A549 treated with AZD9567 at 1 μM for 4 hours (cell line): ENCODE data around the gene OIT3. TPM values are rescaled to one million over a fixed set of nuclear protein-coding genes. Genes with fewer than 3 reads are reported as not detected.

Experiments used
- total RNA-seq: library from RNA; stranded (reverse); fragments of 200-300 nt; extraction: Qiagen RNA extraction; gene quantifications from 5 replicates; pipeline ENCODE4 v1.2.3, GENCODE V29; 2022; ENCODE audit not compliant: insufficient read depth

Gene OIT3
- total RNA-seq, result 0.06 to 0.09 TPM in 2 of 5 replicates, not detected in the others

DNA sequence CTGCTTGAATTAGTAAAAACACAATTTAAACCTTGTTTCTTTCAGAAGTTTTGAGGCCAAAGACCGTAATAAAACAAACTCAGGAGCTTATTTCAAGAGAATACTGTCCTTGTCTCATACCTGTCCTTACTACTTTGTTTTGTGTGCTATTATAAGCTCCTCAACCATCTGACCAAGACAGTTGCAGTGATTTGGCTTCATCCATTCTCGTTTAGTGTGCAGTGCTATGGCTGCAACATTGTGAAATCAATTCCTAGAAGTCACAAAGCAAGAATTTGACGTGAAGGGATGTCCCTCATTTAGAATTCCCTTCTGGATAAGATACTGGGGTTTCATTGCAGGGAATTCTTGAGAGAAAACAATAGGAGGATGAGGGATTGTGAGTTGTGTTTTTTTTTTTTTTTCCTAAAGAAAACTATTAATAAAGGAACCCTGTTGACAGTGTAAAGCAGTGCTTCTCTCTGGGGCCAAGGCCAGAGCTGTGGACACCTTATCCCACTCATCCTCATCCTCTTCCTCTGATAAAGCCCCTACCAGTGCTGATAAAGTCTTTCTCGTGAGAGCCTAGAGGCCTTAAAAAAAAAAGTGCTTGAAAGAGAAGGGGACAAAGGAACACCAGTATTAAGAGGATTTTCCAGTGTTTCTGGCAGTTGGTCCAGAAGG lies at the start of gene OIT3:
OIT3 (plus strand) TSS at position 604 of the 663 bp plus-strand sequence. CDS start 60 bp downstream, outside the sequence.

DNA sequence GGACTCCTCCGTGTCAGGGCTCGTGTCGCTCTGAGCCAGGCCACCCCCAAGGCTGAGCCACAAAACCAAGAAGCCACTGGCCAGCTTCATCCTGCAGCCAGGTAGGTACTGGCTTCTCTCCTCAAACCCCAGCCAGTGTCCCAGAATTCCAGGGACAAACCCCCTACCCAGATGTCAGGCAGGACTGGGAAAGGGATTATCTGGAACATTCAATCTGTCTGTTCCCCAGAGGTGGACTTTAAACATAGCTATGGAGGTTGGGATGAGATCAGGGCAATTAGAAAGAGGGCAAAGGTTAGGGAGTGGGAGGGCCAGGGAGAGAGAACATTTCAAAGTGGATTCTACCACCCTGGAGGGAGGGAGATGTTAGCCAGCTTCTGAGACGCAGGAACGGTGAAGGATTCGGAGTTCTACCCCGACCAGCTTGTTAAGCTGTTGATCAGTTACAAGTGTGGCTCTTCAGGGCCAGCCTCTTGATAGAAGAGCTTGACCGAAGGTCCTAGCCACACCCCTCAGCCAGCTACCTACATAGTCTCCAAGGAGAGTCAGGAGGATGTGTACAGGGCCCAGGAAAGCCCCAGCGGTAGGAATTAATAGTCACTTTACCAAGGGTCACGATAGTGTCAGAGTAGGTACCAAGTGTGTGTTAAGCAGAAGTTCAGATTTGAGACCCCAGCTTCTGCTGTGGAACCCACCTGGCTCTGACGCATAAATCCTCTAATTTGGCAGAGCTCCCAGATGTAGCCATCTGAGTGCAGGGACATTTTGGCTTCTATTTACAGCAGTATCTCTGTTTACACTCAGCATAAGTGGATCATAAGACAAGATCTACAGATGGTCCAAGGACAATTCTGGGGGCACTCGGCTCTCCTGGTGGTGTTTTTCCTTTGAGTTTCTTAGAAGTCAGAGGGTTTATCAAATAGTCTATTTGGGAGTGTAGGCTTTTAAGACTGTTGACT lies 61.3 kb downstream of the OIT3 start, which contains the start of gene PLA2G12B:
PLA2G12B (minus strand) TSS at position 211 of the 959 bp plus-strand sequence; CDS start at position 90, 121 bp downstream.

Other genes with a start within 250 kb of the OIT3 start
- gene MCU, start 201.6 kb upstream of the OIT3 start, total RNA-seq, result 24.2 to 48.7 TPM (median 28.9 TPM) in 5 replicates
- gene PLA2G12B, start 61.1 kb downstream of the OIT3 start, total RNA-seq, result not detected in 5 replicates
- 17.3 to 24.9 TPM (median 21.3 TPM) in 5 replicates for gene P4HA1, start 203.1 kb downstream of the OIT3 start, total RNA-seq
- 2.6 to 3.2 TPM (median 2.9 TPM) in 5 replicates for gene NUDT13, start 216.7 kb downstream of the OIT3 start, total RNA-seq